Stimulated activated CD4-positive, alpha-beta T cell treated with anti-CD3 and anti-CD28 coated beads, Interleukin-1b, Interleukin-23, amount 100 ng/mL, for 1 hour (primary cell): Measurements from ENCODE around the gene PRPF6.

ENCODE experiments used
- DNase-seq, 2 donors: peaks; one replicate each; pipeline ENCODE4 v3.0.0-alpha.2; 2020; ENCODE audit warnings: low read depth in 2 of 2

The PRPF6 gene

DNA sequence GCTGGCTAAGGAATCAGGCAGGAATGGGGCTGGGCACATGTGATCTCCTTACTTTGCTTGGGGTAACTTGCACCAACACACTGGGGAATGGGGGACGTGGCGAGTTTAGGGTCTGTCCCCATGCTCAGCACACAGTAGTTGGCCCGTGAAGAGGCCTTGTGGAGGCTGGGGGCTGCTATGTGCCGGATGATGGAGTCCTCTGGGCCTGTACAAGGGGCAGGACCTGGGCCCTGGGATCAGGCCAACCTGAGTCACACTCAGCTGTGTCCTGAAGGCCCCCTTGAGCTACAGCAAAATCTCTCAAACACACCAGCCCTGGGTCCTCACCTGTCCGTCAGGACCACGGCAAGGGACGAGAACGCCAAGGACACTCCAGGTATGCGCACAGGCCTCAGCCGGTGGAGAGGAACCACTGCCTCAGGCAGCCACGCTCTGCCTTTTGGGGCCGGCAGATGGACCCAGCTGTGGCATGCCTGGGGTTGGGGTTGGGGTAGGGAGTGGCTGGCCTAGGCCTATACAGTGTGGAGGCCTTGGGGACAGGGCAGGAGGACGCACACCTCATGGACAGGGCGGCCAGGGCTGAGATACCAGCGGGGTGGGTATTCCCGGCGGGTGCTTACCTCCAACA lies 35.8 kb upstream of the PRPF6 start:
- no peak for DNase-seq

- DNase-seq = no peak
Observed at GRCh38 chr20:63945921-63946920, 34.7 kb upstream of the PRPF6 start.

DNA sequence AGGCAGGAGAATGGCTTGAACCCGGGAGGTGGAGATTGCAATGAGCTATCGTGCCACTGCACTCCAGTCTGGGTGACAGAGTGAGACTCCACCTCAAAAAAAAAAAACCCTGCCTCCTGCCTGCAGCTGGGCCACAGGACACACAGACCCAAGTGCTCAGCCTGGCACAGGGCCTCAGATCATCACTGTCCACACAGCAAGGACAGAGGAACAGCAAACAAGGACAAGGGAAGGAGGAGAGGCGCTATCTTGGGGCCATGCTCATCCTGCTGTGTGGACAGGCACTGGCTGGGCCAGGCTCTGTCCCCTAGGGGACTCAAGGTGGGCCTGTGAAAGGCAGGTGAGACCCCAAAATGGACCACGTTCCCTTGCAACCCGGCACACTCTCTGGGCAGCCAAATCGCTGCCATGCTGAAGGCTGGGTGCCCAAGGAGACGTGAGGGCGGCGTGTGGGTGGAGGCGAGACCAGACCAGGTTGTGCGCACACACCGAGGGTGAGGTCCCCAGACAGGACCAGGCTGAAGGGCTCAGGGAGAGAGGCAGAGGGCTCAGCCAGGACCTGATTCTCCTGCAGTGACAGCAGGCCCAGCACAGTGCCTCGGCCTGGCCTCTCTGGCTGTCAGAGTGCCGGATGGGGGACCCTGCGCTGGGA lies 33.8 kb upstream of the PRPF6 start:
- DNase-seq = no peak

- no peak for DNase-seq
Observed at GRCh38 chr20:63947638-63948456, 33.1 kb upstream of the PRPF6 start.

GRCh38 chr20:63950701-63951397 lies 30.1 kb upstream of the PRPF6 start:
- no peak for DNase-seq

DNA sequence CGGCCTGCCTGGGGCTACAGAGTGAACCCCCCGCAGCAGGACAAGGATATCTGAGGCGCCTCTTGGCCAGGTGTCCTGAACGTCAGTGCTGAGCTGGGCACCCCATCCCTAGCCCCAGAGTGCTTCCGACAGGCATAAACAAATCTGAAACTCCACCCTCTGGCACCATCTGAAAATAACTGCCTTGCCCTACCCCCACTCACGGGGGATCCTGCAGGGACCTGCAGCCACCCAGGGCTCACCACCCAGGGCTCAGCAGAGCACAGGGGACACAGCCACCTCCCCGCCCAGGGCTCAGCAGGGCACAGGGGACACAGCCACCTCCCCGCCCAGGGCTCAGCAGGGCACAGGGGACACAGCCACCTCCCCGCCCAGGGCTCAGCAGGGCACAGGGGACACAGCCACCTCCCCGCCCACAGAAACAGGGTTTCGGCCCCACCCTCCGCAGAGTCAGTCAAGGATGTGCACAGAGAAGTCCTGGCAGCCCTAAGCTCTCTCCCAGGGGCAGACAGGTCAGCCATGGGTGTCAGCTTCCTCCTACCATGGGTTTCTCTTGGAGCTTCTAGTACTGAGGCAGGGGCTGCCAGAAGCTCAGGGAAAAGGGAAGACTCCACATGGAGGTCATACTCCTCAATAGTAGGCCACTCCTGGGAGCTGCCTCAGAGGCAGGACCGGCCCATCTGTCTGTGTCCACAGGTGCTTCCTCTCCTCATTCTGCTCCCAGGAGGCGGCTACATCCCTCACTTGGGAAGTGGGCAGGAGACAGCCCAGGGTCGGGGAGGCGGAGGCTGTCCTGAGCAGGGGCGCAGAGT lies 29.3 kb upstream of the PRPF6 start:
- no peak for DNase-seq

GRCh38 chr20:63952210-63952535 lies 28.8 kb upstream of the PRPF6 start:
- DNase-seq = no peak

GRCh38 chr20:63952769-63953168 lies 28.2 kb upstream of the PRPF6 start:
- no peak for DNase-seq

DNA sequence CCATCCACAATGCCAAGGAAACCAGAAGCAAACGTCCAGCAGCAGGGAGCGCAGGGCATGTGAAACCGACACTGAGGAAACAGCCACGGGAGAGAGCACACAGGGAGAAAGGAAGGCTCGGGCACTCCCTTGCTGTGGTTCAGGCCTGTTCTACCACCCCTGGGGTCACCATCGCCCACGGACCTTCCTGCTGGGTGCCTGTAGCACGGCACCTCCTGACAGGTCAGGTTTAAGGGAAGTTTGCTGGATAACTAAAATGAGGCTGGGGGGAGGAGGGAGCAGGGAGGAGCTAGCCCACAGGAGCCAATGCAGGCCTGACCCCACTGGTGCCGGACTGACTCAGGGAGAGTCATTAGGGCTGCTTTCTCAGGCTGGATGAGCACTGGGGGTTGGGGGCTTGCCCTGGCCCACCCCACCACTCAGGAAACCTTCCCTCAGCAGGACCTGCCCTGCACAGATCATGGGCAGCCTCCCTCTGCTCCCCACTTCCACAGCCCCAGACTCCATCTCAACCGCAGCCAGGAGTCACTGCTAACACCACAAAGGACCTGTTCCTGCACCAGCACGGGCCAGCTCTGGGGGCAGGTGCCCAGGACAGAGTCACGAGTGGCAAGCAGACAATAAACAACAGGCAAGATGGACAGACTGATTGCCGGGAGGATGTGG lies 27.0 kb upstream of the PRPF6 start:
- no peak for DNase-seq

GRCh38 chr20:63955281-63955826 lies 25.6 kb upstream of the PRPF6 start:
- DNase-seq = no peak

- peak; percentile 74 to 80 for DNase-seq
Observed at GRCh38 chr20:63955827-63956663, 24.9 kb upstream of the PRPF6 start, which contains the start of gene UCKL1. UCKL1 (minus strand) TSS chr20:63956416; CDS start chr20:63956372, 44 bp downstream.

- no peak for DNase-seq
Observed at GRCh38 chr20:63956664-63957003, 24.3 kb upstream of the PRPF6 start.

DNA sequence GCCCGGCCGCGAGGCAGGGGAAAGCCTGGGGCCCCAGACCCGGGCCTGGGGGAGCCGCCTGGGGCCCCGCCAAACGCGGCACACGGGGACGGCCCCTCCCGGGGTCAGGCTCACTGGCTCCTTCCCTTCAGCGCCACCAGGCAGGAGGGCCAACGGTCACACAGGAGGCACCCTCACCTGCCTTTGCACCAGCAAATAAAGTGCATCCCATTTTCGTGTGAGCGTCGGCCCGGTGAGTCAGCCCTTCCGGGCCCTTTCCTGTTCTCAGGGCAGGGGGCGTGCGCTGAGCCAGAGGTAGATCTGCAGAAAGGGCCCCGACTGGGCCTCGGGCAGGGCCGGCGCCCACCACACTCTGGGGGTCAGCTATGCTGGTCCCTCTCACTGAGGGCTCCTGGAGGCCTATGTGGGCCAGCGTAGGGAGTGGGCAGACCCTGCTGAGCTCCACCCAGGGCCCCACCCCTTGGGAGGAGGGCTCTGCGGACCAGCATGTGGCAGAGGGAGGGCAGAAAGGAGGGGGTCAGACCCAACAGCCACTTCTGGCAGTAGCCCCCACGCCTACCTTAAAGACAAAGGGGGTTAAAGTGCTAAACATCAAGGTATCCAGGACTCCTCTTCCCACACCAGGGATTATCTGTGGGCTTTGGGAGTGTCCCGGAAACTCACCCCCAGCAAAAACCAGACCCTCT lies 23.8 kb upstream of the PRPF6 start:
- no peak for DNase-seq

DNA sequence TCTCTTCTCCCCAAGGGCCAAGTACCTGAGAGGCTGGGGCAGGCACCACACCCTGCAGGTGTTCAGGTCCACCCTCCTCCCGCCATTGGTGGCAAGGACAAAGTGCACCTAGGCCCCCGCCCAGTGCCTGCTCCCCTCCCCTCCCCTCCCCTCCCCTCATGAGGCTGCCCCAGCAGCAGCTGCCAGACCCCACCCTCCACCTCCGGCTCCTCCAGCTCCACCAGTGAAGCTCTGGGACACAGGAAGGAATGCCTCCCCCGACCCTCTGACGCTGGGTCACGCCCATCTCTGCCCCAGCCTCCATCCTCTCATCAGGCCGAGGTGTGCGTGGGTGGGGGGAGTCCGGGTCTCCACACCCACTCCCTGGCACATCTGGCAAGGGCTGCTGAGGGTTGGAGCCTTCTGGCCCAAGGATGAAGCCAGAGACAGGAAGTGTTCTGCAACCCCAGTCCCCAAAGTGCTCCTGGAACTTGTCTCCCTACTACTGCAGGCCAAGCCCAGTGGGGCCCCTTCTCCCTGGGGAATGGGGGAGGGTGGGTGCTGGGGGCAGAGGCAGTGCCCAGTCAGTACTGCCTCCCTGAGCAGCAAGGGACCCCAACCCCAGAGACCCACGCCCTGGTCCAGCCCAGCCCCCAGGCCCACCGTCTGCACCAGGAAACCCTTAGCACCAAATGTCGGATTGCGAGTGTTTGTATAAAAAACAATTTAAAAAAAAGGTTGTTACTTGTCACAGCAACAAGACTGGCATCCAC lies 23.1 kb upstream of the PRPF6 start:
- DNase-seq = no peak

GRCh38 chr20:63958471-63958870 lies 22.5 kb upstream of the PRPF6 start:
- no peak for DNase-seq

GRCh38 chr20:63958964-63959698 lies 21.8 kb upstream of the PRPF6 start:
- no peak for DNase-seq

- DNase-seq = no peak
Observed at GRCh38 chr20:63959699-63960075, 21.2 kb upstream of the PRPF6 start.
